Left renal cortex interstitium (tissue), 4 donors: ENCODE measurements around the gene THSD4. TPM values are rescaled to one million over a fixed set of nuclear protein-coding genes. Genes with fewer than 3 reads are reported as not detected.

Source experiments
- DNase-seq, 4 donors: peaks; one replicate each; pipeline ENCODE4 v3.0.0-alpha.2; 2013; ENCODE audit warnings: low read depth in 4 of 4, low spot score in 2 of 4, missing footprints in 1 of 4
- polyA plus RNA-seq, 4 donors: library from polyadenylated mRNA; unstranded; fragments of 120-200 nt; gene quantifications; one replicate each; pipeline ENCODE4 v1.2.1, GENCODE V29; 2013; ENCODE audit not compliant: insufficient read length in 4 of 4

The THSD4 gene
- polyA plus RNA-seq, 4 donors: 30.0 to 48.5 (median 35.9) TPM

GRCh38 chr15:71545223-71545760 lies 430.0 kb downstream of the THSD4 start:
- no peak for DNase-seq

DNA sequence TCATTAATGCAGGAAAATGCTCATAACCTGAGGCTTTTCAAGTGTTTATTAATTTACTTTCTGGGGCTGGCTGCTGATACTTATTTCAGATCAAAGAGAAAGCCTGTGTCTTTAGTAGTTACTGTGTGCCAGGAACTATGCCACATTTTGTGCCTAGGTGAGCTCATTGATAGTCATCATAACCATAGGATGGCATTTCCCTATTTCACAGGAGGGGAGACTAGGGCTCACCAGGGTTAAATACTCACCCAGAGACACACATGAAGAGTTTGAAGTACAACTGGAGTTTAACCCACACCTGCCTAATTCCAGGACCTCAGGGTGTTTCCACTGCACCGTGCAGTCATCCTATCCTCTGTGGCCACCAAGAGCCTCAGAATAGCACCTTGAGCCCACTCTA lies 430.7 kb downstream of the THSD4 start:
- no peak for DNase-seq

DNA sequence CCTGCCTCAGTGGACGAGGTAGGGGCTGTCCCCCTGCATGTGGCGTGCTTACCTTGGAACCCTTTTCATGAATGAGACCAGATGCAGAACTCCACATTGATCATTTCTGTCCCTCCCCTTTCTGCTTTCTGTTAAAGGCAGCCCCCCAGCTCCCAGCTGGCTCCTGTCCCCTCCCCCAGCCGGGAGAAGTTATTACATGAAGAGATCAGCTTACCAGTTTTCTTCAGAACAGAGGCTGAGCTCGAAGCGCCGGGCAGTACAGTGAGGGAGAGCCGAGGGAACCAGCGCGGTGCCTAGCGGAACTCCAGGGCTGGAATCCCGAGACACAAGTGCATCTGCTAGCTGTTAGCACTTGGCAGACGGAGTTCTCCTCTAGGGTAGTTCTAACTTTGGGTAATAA lies 431.7 kb downstream of the THSD4 start:
- DNase-seq: no peak

- DNase-seq: no peak
Observed at GRCh38 chr15:71548401-71548807, 433.1 kb downstream of the THSD4 start.

DNA sequence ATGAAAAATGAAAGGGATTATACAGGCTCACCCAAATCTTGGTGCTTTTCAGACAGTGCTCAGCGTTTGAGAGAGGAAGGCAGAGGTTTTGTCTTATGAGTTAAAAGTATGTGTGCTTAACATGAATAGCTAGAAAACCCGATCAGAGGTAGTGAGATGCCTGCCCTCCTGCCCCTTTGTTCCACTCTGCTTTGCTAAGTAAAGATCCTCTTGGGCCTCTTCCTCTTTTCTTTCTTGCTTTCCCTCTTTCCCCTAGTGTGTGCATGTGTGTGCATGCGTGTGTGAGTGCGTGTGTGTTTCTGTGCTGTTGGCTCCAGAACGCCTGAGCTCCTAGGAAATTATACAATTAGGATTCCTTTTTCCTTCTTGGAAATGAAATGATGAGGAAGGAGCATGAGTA lies 433.8 kb downstream of the THSD4 start:
- no peak for DNase-seq

DNA sequence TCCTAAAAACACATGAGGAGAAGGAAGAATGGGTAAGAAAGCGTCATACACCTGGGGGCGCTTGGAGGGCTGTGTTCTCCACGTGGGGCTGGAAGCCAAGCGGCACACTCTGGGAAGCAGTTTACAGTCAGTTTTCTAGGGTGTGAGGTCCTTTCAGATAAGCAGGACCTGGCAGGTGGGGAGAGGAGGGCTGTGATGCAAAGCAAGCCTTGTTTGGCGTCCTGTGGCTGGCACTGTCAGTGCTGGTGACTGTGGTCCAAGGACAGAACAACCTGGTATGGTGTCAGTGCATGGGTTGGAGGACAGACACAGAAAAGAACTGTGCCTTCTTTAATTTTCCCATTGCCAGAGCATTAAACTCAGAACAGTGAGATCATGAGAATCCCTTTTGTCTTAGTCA lies 434.4 kb downstream of the THSD4 start:
- DNase-seq: no peak

- DNase-seq: no peak
Observed at GRCh38 chr15:71551566-71551965, 436.3 kb downstream of the THSD4 start.

DNA sequence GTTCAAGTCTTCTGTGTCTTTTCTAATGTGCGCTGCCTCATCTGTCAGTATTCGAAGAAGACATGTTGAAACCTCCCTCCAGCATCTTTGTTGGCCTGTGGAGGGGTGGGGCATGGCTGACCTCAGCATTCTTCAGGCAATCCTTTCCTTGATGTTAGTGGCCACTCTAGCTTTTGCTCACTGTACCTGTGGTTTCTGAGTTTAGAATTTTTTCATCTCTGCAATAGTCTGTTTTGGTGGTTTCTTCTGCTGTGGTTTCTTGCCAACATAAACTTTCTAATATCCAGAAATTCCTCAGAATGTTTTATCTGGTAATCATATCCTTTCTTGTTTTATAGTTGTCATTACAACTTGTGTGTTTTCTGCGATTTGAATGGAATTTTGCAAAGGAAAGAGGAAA lies 443.8 kb downstream of the THSD4 start:
- no peak for DNase-seq

DNA sequence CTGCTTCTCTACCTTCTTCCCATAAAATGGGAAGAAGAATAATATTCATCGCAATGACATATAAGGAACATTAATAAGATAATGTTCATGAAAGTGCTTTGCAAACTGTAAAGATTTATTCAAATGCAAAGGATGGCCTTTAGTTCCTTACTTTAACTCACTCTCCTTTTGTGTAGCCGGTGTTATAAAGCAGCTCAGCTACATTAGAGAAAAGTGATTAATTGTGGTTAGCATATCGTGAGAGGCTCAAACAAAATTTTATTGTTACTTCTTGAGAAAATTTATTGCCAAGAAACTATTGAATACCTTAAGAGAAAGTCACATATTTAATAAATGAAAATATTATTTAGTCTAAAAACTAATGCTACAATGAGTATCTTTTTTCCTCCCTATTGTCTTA lies 444.3 kb downstream of the THSD4 start:
- no peak for DNase-seq

DNA sequence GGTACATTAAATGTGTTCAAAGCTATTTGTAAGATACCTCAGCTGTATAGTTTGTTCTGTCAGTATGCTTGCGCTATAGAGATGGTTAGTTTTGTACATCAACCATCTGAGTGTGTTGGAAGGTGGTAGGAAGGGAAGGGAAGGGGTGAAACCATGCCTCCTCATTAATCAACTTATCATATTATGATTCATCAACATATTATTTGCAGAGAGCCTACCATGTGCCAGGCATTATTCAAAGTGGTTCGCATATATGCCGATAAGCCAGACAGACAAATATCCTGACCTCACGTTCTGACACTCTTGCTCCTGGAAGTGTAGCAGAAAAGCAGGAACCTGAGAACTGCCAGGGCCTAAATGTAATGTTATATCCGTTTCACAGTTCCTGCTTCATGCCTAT lies 447.0 kb downstream of the THSD4 start:
- no peak for DNase-seq

DNA sequence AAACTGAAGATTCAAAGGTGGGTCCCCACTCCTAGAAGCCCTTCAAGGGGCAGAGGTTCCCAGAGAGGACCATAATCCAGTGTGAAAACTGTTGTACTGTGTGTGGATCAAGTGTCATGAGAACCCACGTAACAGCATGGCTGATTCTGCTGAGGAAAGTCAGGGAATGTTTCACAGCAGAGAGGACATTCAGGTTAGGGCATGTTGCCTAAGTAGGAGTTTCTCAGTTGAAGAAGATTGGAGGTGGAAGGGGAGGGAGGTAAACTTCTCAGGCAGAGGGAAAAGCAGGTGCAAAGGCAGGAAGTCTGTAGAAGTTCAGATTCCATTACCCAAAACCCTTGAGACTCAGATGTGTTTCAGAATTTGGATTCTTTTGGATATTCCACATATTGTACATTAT lies 448.9 kb downstream of the THSD4 start:
- no peak for DNase-seq

DNA sequence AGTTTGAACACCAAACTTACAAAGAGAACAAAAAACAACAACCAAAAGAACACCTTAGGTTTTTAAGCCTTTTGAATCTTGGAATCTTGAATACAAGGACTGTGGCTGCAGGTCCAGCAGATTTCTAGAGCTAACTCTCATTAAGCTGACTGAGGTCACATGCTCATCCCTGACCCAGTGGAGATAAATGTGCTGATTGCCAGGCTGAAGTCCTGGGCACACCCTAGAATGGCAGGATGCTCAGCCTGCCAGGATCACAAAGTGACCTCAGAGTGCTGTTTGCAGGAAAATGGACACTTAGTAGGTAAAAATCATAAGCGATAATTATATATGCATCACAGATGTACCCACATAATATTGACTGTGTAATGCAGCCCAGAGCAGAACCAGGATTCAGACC lies 449.7 kb downstream of the THSD4 start:
- no peak for DNase-seq

DNA sequence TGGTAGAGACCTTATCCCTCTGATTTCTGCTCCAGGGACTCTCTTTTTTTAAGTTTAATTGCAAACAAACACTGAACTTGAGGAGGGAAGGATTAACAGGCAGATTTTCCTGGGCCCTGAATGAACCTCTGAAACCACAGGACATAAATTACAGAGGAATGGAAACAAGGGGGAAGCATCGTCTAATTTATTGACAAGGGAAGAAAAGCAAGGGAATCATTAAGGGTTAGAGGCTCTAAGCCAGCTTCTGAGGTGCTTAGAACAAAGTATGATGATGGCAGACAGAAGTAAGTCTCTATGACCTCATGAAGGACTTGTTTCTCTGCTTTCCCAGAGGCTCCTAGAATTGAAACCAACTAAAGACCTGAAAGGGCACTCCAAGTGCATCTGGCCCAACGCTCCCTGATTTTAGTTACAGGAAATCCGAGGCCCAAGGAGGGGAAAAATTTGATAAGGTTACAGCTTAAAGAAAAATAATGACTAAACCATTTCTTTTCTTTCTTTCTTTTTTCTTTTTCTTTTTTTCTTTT lies 450.4 kb downstream of the THSD4 start:
- DNase-seq: no peak

- no peak for DNase-seq
Observed at GRCh38 chr15:71566226-71566625, 451.0 kb downstream of the THSD4 start.

- DNase-seq: no peak
Observed at GRCh38 chr15:71567173-71567572, 451.9 kb downstream of the THSD4 start.

GRCh38 chr15:71568227-71568626 lies 453.0 kb downstream of the THSD4 start:
- no peak for DNase-seq

DNA sequence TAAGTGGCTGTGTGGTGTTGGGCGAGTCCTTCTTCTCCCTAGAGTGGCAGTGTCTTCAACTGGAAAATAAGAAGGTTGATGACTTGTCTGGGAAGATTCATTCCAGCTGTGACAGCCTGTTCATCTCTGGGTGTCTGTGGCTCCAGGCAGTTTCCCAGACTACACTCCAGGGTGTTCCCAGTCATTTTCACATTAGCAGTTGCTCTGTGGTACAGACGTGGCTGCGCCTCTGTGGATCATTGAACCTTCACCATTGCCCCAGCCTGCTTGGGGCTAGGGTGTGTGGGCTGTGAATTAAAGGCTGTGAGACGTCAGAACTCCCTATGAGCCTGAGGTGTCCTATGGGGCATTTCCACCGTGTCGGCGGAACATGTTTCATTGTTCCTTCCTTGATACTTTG lies 455.5 kb downstream of the THSD4 start:
- DNase-seq: no peak

DNA sequence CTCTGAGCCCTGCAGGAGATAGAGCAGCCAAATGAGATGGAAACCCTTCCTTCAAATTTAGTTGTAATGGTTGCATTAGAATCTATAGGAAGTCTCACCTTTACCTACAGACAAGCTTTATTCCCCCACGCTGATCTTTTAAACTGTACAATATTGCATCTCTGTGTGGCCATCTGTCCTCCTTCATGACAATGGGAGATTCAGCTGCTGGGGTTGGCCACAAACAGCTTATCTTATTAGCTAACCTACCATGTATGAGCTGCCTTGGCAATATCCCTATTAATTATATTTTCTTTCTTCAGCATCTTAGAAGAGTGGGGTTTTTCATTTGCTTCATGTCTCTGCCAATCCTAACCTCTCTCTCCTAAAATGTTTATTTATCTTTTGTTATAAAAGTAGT lies 456.4 kb downstream of the THSD4 start:
- DNase-seq: no peak

- DNase-seq: no peak
Observed at GRCh38 chr15:71572452-71573053, 457.3 kb downstream of the THSD4 start.

DNA sequence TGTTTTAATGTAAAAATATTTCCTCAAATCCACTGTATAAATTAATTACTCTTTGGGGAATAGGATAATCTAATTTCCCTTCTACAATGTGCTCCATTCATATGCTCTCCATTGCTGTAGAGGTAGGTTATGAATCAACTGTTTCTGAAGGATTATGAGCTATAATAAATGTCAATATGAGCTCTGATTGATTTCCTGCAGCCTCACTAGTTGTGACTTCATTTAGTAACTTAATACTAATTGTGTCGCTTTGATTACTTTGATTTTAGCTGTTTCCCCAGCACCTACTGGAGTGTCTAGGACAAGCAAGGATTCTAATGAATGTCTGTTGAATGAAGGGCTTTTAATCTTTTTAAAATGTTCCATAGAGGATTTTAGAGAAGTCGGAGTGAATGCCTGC lies 458.3 kb downstream of the THSD4 start:
- no peak for DNase-seq

DNA sequence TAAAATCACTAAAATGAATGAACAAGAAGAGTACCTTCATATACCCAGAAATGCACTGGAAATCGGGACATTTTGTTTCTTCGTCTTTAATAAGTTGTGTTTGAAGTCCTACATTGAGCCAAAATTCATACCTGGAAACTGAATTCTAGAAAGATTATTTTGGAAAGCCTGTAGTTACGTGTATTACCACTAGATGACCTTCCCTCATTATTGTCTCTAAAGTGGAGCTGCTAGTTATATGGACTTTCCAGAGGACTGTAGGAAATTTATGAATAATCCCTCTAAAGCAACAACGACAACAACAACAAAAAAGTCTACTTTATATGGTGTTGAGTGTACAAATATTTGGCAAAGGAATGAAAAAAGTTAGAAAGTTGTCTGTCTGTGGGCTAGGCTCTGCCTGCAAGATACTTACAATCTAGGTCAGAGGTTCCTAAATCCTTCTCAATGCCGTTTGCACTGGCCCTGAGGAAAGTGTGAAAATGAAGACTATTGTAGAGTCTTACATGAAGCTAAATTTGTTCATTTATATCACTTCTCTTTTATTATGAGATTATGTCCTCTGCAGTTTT lies 460.3 kb downstream of the THSD4 start:
- no peak for DNase-seq

- no peak for DNase-seq
Observed at GRCh38 chr15:71577071-71577470, 461.8 kb downstream of the THSD4 start.
